ENCODE results near the gene RXRA. TPM values are rescaled to one million over a fixed set of nuclear protein-coding genes. Genes with fewer than 3 reads are reported as not detected.
A peak's percentile ranks its signal among the peaks of the same experiment; 100 is the strongest.

The RXRA gene
- total and polyA plus RNA-seq, 2 of the 4 experiments (the other 2 are of a cell fraction), result 7.5 to 17.9 TPM

- ChIA-PET POLR2A (ENCODE audit: unreplicated experiment) (no interaction called here), CTCF (no interaction called here)
- Histone ChIP-seq H3K9me3 (ENCODE audit: control insufficient read depth, insufficient read depth, low read length) (peaks cover 10% of the 10 kb centered on the region), H2AK9ac (replicated peaks; ENCODE audit: low read depth, low read length, poor library complexity) (no peak overlapping the region), H3K4me2 (ENCODE audit: low read depth, low read length) (no peak overlapping the region), H2BK20ac (ENCODE audit: low read depth, low read length) (no peak overlapping the region), H3K23ac (ENCODE audit: low read depth, low read length) (no peak overlapping the region), H4K5ac (ENCODE audit: low read depth, low read length) (no peak overlapping the region), H4K20me1 (ENCODE audit: insufficient read depth, low read length) (no peaks in the 10 kb centered on the region), H2BK120ac (ENCODE audit: low read depth, low read length) (no peak overlapping the region), H3K4ac (ENCODE audit: low read depth, low read length) (no peak overlapping the region), H3K27me3 (ENCODE audit: control insufficient read depth, insufficient read depth, low read length) (no peaks in the 10 kb centered on the region), H3K36me3 (ENCODE audit: control insufficient read depth, insufficient read depth, low read length) (no peaks in the 10 kb centered on the region), H2AK5ac (ENCODE audit: low read depth, low read length) (0 out of 2 replicates have a peak overlapping the region, but pooled peaks have one; percentile 65), H3K18ac (ENCODE audit: low read depth, low read length) (no peak overlapping the region), H3K4me3 (ENCODE audit: insufficient read depth, low read depth, low read length) (no peak overlapping the region), H2BK15ac (ENCODE audit: low read depth, low read length) (no peak overlapping the region), H3K79me1 (ENCODE audit: low read depth in 1 of 2, low read length in 2 of 2) (peaks cover 5 to 29% of the 10 kb centered on the region in 2 experiments; a peak in 2 of 4 replicates), H4K8ac (ENCODE audit: low read depth in 2 of 2, low read length in 2 of 2) (no peak overlapping the region), H2BK5ac (ENCODE audit: low read depth, low read length, poor library complexity, severe bottlenecking) (no peak overlapping the region), H3K56ac (ENCODE audit: extremely low read depth, insufficient read depth, low read length) (no peak overlapping the region), H3K27ac (ENCODE audit: insufficient read depth, low read length) (no peak overlapping the region), H3K9me1 (ENCODE audit: insufficient read depth, low read length) (peaks cover 20% of the 10 kb centered on the region), H3K14ac (replicated peaks; ENCODE audit: low read depth, low read length) (no peak overlapping the region), H4K91ac (ENCODE audit: insufficient read depth, low read depth, low read length) (no peak overlapping the region), H3K4me1 (ENCODE audit: control insufficient read depth, insufficient read depth, low read length) (peaks cover 22% of the 10 kb centered on the region), H3K9ac (ENCODE audit: low read depth, low read length) (no peak overlapping the region), H2AFZ (replicated peaks; ENCODE audit: low read length, poor library complexity) (no peak overlapping the region)
- in situ Hi-C loops (cut with MboI; ENCODE audit: low sequenced_read_pairs) (loop anchor here (5.0 kb wide), 1 partner anchor 190 kb away; the partner anchor contains the start of gene COL5A1), dilution Hi-C loops (cut with HindIII; ENCODE audit: low sequenced_read_pairs, unreplicated experiment) (no loop called here), intact Hi-C loops (cut with micrococcal nuclease) (loop anchor here (10.0 kb wide), 1 partner anchor 82 kb away; no protein-coding TSS in a partner anchor)
- TF ChIP-seq FOS (IDR thresholded peaks at IDR 0.05; ENCODE audit: low read depth, low read length) (no peak), SMC3 (IDR thresholded peaks at IDR 0.05; ENCODE audit: low read depth, low read length) (no peak)
- 100% methylated on average over 2 of the region's 4 CpGs; no CpG with 5 or more reads in 1 of the 2 experiments for WGBS, 2 experiments (ENCODE audit: extremely low coverage in 2 of 2, insufficient read length in 1 of 2)
- ATAC-seq (ENCODE audit: low read depth), result no peak
- no TSS peak for BruUV-seq (replicated peaks)
- no peak for DNase-seq
These were observed 126.5 kb downstream of the RXRA start for GRCh38 chr9:134452728-134453127.
